ENCODE measurements around the gene CCDC172. TPM values are rescaled to one million over a fixed set of nuclear protein-coding genes. Genes with fewer than 3 reads are reported as not detected.

Gene CCDC172
- not detected in 2 replicates for total RNA-seq (2021)
- Bru-seq, nascent RNA = not detected
- not detected for BruChase-seq, experiment 1, labeled RNA remaining after a 2-hour chase
- not detected for BruChase-seq, experiment 2, labeled RNA remaining after a 6-hour chase
- long read RNA-seq = 0 reads

- TF ChIP-seq EZH2 (IDR thresholded peaks at IDR 0.05; ENCODE audit: low read depth) (no peak), CTCF (conservative IDR thresholded peaks at IDR 0.05) (no peak)
- no peaks in the 10 kb centered on the region for H3K9me2 ChIP-seq (ENCODE audit: insufficient read depth)
- ChIA-PET POLR2A (ENCODE audit: unreplicated experiment) (no interaction called here), CTCF (no interaction called here)
- no peak within 1 kb of the TSS for H3K4me3 ChIP-seq
- no peaks in the 10 kb centered on the region for H3F3A ChIP-seq (ENCODE audit: insufficient read depth, low read depth)
- H3K27ac ChIP-seq = no peak within 1 kb of the TSS
- H3K36me3 ChIP-seq (ENCODE audit: low read depth) = no peaks in the 10 kb centered on the region
- H2AFZ ChIP-seq = no peak within 1 kb of the TSS
- H3K27me3 ChIP-seq (ENCODE audit: insufficient read depth, low read depth) = 0 out of 2 replicates have a peak, but pooled peaks cover 7% of the 10 kb centered on the region
- no TSS peak for BruUV-seq (replicated peaks)
- H3K9me3 ChIP-seq (ENCODE audit: insufficient read depth, low read depth) = no peaks in the 10 kb centered on the region
- no peaks in the 10 kb centered on the region for H4K20me1 ChIP-seq (ENCODE audit: insufficient read depth)
- DNase-seq = no peak
- no peaks in the 10 kb centered on the region for H3K4me1 ChIP-seq (replicated peaks; ENCODE audit: insufficient read depth)
- no peak within 1 kb of the TSS for H3K4me2 ChIP-seq
- intact Hi-C loops (cut with micrococcal nuclease; ENCODE audit: unreplicated experiment) = no loop called here
- H3K79me2 ChIP-seq (ENCODE audit: low read depth) = no peaks in the 10 kb centered on the region
These were observed at the start of gene CCDC172 for GRCh38 chr10:116324227-116324950. CCDC172 (plus strand) TSS chr10:116324448; CDS start chr10:116325012, 564 bp downstream.

- no peaks in the 10 kb centered on the region for H3K36me3 ChIP-seq (ENCODE audit: low read depth)
- TF ChIP-seq CTCF (conservative IDR thresholded peaks at IDR 0.05) = no peak
- TF ChIP-seq EZH2 (IDR thresholded peaks at IDR 0.05; ENCODE audit: low read depth) = no peak
- BruUV-seq (replicated peaks) = no TSS peak
- H3K4me1 ChIP-seq (replicated peaks; ENCODE audit: insufficient read depth) = no peaks in the 10 kb centered on the region
- no peaks in the 10 kb centered on the region for H4K20me1 ChIP-seq (ENCODE audit: insufficient read depth)
- H3K27me3 ChIP-seq (ENCODE audit: insufficient read depth, low read depth) = no peaks in the 10 kb centered on the region
- H3K27ac ChIP-seq = no peak overlapping the region
- intact Hi-C loops (cut with micrococcal nuclease; ENCODE audit: unreplicated experiment) = no loop called here
- H2AFZ ChIP-seq = no peak overlapping the region
- ChIA-PET CTCF (no interaction called here), POLR2A (ENCODE audit: unreplicated experiment) (no interaction called here)
- H3K9me3 ChIP-seq (ENCODE audit: insufficient read depth, low read depth) = no peaks in the 10 kb centered on the region
- H3K9me2 ChIP-seq (ENCODE audit: insufficient read depth) = no peaks in the 10 kb centered on the region
- no peaks in the 10 kb centered on the region for H3F3A ChIP-seq (ENCODE audit: insufficient read depth, low read depth)
- H3K79me2 ChIP-seq (ENCODE audit: low read depth) = no peaks in the 10 kb centered on the region
- H3K4me2 ChIP-seq = no peak overlapping the region
- no peak for DNase-seq
- no peak overlapping the region for H3K4me3 ChIP-seq
These were observed 47.3 kb upstream of the CCDC172 start for GRCh38 chr10:116276981-116277380.

- Histone ChIP-seq H3K27ac (no peak overlapping the region), H3F3A (ENCODE audit: insufficient read depth, low read depth) (no peaks in the 10 kb centered on the region), H3K9me3 (ENCODE audit: insufficient read depth, low read depth) (no peaks in the 10 kb centered on the region), H2AFZ (no peak overlapping the region), H3K9me2 (ENCODE audit: insufficient read depth) (no peaks in the 10 kb centered on the region), H3K36me3 (ENCODE audit: low read depth) (no peaks in the 10 kb centered on the region), H3K79me2 (ENCODE audit: low read depth) (no peaks in the 10 kb centered on the region), H3K4me3 (no peak overlapping the region), H4K20me1 (ENCODE audit: insufficient read depth) (no peaks in the 10 kb centered on the region), H3K4me1 (replicated peaks; ENCODE audit: insufficient read depth) (no peaks in the 10 kb centered on the region), H3K27me3 (ENCODE audit: insufficient read depth, low read depth) (no peaks in the 10 kb centered on the region), H3K4me2 (no peak overlapping the region)
- CTCF ChIA-PET = no interaction called here
- TF ChIP-seq CTCF (conservative IDR thresholded peaks at IDR 0.05) (no peak), EZH2 (IDR thresholded peaks at IDR 0.05; ENCODE audit: low read depth) (no peak)
- POLR2A ChIA-PET (ENCODE audit: unreplicated experiment) = no interaction called here
- DNase-seq = no peak
- intact Hi-C loops (cut with micrococcal nuclease; ENCODE audit: unreplicated experiment) = no loop called here
- BruUV-seq (replicated peaks) = no TSS peak
These were observed 45.4 kb upstream of the CCDC172 start for GRCh38 chr10:116278846-116279245.

Measured in PC-9 (cell line).